C4-2B (cell line): Measurements from ENCODE around the gene VPS16.

Experiments used
- CTCF ChIP-seq: fragments of 450-650 bp; conservative IDR thresholded peaks from 2 replicates; pipeline ENCODE4 v1.5.1; 2017; ENCODE audit warnings: mild to moderate bottlenecking
- ZFX ChIP-seq: fragments of 450-650 bp; IDR thresholded peaks from 2 replicates; pipeline ENCODE4 v1.6.1; 2017

DNA sequence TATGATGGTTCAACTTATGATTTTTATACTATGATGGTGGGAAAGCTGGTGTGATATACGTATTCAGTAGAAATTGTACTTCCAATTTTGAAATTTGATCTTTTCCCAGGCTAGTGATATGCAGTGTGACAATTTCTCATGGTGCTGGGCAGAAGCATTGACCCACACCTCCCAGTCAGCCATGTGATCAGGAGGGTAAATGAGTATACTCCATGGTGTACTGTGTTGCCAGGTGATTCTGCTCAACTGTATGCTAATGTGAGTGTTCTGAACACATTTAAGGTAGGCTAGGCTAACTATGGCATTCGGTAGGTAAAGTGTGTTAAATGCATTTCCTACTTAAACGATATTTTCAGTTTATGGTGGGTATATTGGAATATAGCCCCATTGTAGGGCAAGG is 51.8 kb downstream of the VPS16 start:
- no peak for TF ChIP-seq ZFX
- TF ChIP-seq CTCF, result no peak
